Lung (tissue), 12 donors: ENCODE data around the gene GRM4. TPM values are rescaled to one million over a fixed set of nuclear protein-coding genes. Genes with fewer than 3 reads are reported as not detected.

Experiments
- ATAC-seq: fragments of 200-7000 bp; cut with Tn5 transposase; one replicate; pipeline ENCODE4 v1.9.1; 2020; ENCODE audit warnings: moderate number of reproducible peaks; ENCODE audit not compliant: insufficient read depth, low FRiP score
- DNase-seq, 3 donors: peaks; one replicate each; pipeline ENCODE4 v3.0.0-alpha.2; 2013 to 2017
- H3K27ac ChIP-seq, 2 donors: one replicate each; pipeline ENCODE4 v1.5.1; 2013; ENCODE audit warnings: mild to moderate bottlenecking in 2 of 2, moderate library complexity in 2 of 2, control low read depth in 1 of 2, inconsistent platforms in 1 of 2, low read depth in 1 of 2, low read length in 1 of 2
- H3K27me3 ChIP-seq, 3 donors: one replicate each; pipeline ENCODE4 v1.5.1; 2013; ENCODE audit warnings: low read length in 2 of 3; ENCODE audit not compliant: control insufficient read depth in 3 of 3, insufficient read depth in 3 of 3
- H3K36me3 ChIP-seq, 4 donors: one replicate each; pipeline ENCODE4 v1.5.1; 2013; ENCODE audit warnings: low read length in 4 of 4, mild to moderate bottlenecking in 1 of 4, moderate library complexity in 1 of 4; ENCODE audit not compliant: control insufficient read depth in 4 of 4, insufficient read depth in 4 of 4
- H3K4me1 ChIP-seq, 5 donors: one replicate each; pipeline ENCODE4 v1.5.1; 2013; ENCODE audit warnings: low read length in 5 of 5, mild to moderate bottlenecking in 2 of 5, moderate library complexity in 1 of 5; ENCODE audit not compliant: control insufficient read depth in 5 of 5, insufficient read depth in 5 of 5
- H3K4me3 ChIP-seq: one replicate; pipeline ENCODE4 v1.5.1; 2013; ENCODE audit warnings: mild to moderate bottlenecking, control low read depth, moderate library complexity
- H3K9ac ChIP-seq, 2 donors: one replicate each; pipeline ENCODE4 v1.5.1; 2013; ENCODE audit warnings: low read length in 2 of 2, control low read depth in 1 of 2; ENCODE audit not compliant: insufficient read depth in 1 of 2
- H3K9me3 ChIP-seq, 4 donors: one replicate each; pipeline ENCODE4 v1.5.1; 2013; ENCODE audit warnings: low read length in 3 of 4, mild to moderate bottlenecking in 1 of 4, moderate library complexity in 1 of 4; ENCODE audit not compliant: control insufficient read depth in 4 of 4, insufficient read depth in 3 of 4
- CTCF ChIP-seq: IDR thresholded peaks from 2 replicates; pipeline ENCODE4 v1.5.1; 2012; ENCODE audit warnings: mild to moderate bottlenecking; ENCODE audit errors: control extremely low read depth, extremely low read depth
- WGBS, 2 donors: extraction: QIAGEN DNeasy Blood & Tissue Kit; methylation state at CpG; one replicate each; pipeline ENCODE4 v1.1.7; 2013; 5-methylcytosine and 5-hydroxymethylcytosine counted together
- polyA plus RNA-seq, 2 donors: library from polyadenylated mRNA; stranded (reverse); fragments of 200-250 nt; gene quantifications; one replicate each; pipeline ENCODE4 v1.2.1, GENCODE V29; 2013
- total RNA-seq, 2 donors: library from RNA; depleted of rRNA in 1 of 2; stranded (reverse); fragments of >200 nt in 1 of 2; gene quantifications; one replicate each; pipeline ENCODE4 v1.2.1, GENCODE V29; 2014 to 2021
- donor health status: control.
- donor health status: control.
- donor health status: Bipolar disorder and iron deficiency.
- donor health status: healthy.
- donor health status: DM: yes; HTN: yes; CAD: no.

The GRM4 gene
- total and polyA plus RNA-seq, 4 donors, result 0.02 to 0.34 (median 0.09) TPM

DNA sequence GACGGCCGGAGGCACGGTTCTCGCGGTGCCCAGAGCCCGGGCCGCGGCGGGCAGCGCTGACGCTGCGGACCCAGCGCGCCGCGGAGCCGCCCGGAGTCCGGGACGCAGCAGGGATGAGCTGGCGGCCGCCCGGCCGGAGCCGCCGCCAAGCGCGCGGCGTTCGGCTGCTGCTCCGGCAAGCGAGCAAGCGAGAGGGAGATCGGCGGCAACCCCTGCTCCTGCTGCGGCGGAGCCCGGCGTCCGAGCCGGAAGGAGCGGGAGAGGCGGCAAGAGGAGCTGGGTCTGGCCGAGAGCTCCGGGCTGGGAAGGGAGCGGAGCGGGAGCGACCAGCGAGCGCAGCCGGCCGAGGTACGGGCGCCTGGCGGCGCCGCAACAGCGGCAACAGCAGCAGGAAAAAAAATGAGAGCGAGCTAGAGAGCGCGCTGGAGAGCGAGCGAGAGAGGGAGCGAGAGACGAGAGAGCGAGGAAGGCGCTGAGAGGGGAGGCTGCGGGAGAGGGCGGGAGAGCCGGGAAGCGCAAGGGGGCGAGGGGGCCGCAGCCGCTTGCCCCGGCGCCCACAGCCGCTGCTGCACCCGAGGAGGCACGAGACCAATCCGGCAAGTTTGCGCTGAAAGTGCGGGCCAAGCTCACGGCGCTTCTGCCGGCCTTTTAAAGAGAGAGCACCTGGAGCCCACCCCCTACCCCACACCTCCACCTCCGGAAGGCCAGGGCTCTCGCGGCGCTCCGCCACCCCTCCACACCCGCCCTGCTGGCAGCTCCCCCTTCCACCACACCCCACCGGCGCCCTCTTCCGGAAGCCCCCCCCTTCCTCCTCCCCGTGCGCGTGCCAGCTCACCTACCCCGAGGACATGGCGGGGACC lies 496 bp downstream of the GRM4 start:
- peaks cover 10 to 62% (median 35%) of the 10 kb centered on the region in 3 donors for H3K27me3 ChIP-seq
- no peak overlapping the region for H3K27ac ChIP-seq
- ATAC-seq (no peak), DNase-seq (peak; percentile 53 to 65 (median 60))
- peaks cover 0 to 19% (median 8%) of the 10 kb centered on the region in 5 donors for H3K4me1 ChIP-seq
- 1% methylated on average over 90 to 100 of the region's 100 CpGs for whole genome bisulfite sequencing, 2 donors
- H3K36me3 ChIP-seq, result no peaks in the 10 kb centered on the region
- H3K9me3 ChIP-seq, result no peaks in the 10 kb centered on the region
- TF ChIP-seq CTCF, result no peak
- H3K4me3 ChIP-seq, result no peak overlapping the region
- no peak overlapping the region for H3K9ac ChIP-seq

DNA sequence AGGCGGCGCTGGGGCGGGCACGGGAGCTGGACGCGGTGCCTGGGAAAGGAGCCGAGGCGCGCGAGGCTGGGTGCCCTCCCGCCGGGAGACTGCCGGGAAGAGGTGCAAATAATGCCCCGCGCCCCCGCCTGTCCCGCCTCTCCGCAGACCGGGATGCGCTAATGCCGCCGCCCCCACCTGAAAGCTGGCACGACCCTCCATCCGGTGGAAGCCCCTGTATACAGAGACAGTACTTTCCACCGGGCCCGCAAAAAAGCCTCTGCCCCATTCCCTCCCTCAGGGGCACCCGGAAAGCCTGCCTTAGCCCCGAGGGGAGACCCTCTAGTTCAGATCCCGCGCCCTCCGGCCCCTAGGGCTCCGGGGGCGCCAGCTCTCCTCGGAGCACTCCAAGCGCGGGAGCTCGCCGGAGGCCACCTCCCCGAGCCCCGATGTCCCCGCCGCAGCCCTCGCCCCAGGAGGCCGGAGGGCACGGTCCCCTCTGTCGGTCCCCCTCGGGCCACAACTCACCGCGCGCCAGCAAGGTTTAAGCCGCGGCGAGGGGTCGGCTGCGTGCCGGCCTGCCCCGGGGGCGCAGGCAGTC lies 1.2 kb downstream of the GRM4 start:
- Histone ChIP-seq H3K4me3 (no peak overlapping the region), H3K9ac (no peak overlapping the region), H3K27ac (no peak overlapping the region), H3K36me3 (no peaks in the 10 kb centered on the region), H3K4me1 (peaks cover 0 to 19% (median 8%) of the 10 kb centered on the region in 5 donors), H3K9me3 (no peaks in the 10 kb centered on the region), H3K27me3 (peaks cover 10 to 62% (median 40%) of the 10 kb centered on the region in 3 donors)
- TF ChIP-seq CTCF, result no peak
- ATAC-seq, result no peak
- no peak for DNase-seq
- 1 to 2% methylated on average over 47 to 58 of the region's 58 CpGs for WGBS, 2 donors

DNA sequence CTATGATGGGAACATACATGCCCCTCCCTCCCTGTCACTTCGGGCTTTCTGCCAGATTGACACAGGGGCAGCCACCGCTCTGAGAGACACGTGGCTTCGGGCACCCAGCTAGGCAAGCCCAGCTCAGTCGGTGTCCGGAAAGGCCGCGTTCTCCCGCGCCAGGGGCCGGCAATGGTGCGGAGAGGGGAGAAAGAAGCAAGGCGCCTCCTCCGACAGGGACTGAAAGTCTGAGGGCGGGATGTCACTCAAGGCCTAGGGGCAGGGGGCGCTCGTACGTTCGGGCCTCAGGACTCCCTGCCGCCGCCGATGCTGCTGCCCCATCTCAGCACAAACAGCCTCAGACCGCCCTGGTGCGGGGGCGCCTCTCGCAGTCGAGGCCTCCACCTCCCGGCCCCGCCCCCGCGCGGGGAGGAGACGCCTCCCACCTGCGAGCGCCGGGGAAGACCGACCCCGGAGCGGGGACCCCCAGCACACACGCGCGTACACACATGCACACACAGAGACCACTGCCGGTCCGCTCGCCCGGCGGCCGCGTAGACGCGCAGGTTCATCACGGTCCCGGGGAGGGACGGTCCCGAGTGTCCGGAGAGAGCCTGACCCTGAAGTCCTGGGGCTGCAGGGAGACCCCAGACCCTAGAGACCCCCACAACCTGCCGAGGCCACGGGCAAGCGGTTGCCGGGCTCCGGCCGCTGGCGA lies 1.9 kb downstream of the GRM4 start:
- H3K27me3 ChIP-seq, result peaks cover 10 to 67% (median 40%) of the 10 kb centered on the region in 3 donors
- 1 to 2% methylated on average over 55 to 63 of the region's 63 CpGs for whole genome bisulfite sequencing, 2 donors
- no peak for TF ChIP-seq CTCF
- DNase-seq (peak; percentile 45 to 62 (median 60)), ATAC-seq (no peak)
- H3K4me3 ChIP-seq, result no peak overlapping the region
- peaks cover 0 to 19% (median 8%) of the 10 kb centered on the region in 5 donors for H3K4me1 ChIP-seq
- H3K9me3 ChIP-seq, result no peaks in the 10 kb centered on the region
- H3K27ac ChIP-seq, result no peak overlapping the region
- H3K9ac ChIP-seq, result no peak overlapping the region
- no peaks in the 10 kb centered on the region for H3K36me3 ChIP-seq
